Measurements from ENCODE around the gene TMEM88.

GRCh38 chr17:7846063-7846735, 8.7 kb upstream of the TMEM88 start:
- TF ChIP-seq, protein P1, sequence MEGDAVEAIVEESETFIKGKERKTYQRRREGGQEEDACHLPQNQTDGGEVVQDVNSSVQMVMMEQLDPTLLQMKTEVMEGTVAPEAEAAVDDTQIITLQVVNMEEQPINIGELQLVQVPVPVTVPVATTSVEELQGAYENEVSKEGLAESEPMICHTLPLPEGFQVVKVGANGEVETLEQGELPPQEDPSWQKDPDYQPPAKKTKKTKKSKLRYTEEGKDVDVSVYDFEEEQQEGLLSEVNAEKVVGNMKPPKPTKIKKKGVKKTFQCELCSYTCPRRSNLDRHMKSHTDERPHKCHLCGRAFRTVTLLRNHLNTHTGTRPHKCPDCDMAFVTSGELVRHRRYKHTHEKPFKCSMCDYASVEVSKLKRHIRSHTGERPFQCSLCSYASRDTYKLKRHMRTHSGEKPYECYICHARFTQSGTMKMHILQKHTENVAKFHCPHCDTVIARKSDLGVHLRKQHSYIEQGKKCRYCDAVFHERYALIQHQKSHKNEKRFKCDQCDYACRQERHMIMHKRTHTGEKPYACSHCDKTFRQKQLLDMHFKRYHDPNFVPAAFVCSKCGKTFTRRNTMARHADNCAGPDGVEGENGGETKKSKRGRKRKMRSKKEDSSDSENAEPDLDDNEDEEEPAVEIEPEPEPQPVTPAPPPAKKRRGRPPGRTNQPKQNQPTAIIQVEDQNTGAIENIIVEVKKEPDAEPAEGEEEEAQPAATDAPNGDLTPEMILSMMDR (IDR thresholded peaks at IDR 0.05): no peak
- TF ChIP-seq POLR2AphosphoS5 (IDR thresholded peaks at IDR 0.05): no peak
